A673 (cell line): ENCODE data around the gene MAST3.

Experiments used
- CTCF ChIP-seq: fragments of 300-800, 200-600 bp; sonication (generic); conservative IDR thresholded peaks from 2 replicates; pipeline ENCODE4 v1.5.1; 2017; ENCODE audit warnings: low read depth, mild to moderate bottlenecking, antibody characterized with exemption, low read length, moderate library complexity, mixed read lengths
- EZH2 ChIP-seq: fragments of 200-600 bp; sonication (generic); IDR thresholded peaks from 2 replicates; pipeline ENCODE4 v1.6.1; 2017; ENCODE audit warnings: borderline replicate concordance, low read depth, mild to moderate bottlenecking, mixed read lengths, antibody characterized with exemption, low read length; ENCODE audit not compliant: poor library complexity, severe bottlenecking

GRCh38 chr19:18058208-18059009 is 39.2 kb upstream of the MAST3 start:
- TF ChIP-seq CTCF (peak; percentile 95), EZH2 (no peak)
